K562 (cell line): ENCODE measurements around the gene SEMA6C. TPM values are rescaled to one million over a fixed set of nuclear protein-coding genes. Genes with fewer than 3 reads are reported as not detected.
A peak's percentile ranks its signal among the peaks of the same experiment; 100 is the strongest.

ENCODE experiments used
- BACH1 ChIP-seq: fragments of 200-800 bp; sonication (Bioruptor generic); IDR thresholded peaks from 2 replicates; pipeline ENCODE4 v1.6.1; 2016; ENCODE audit warnings: missing genetic modification characterization, missing compliant biosample characterization
- BRCA1 ChIP-seq, 2 experiments: fragments of 450-650 bp in 1 of 2; sonication (generic) in 1 of 2; formaldehyde crosslinking in 1 of 2; IDR thresholded peaks; 2 replicates each; pipeline versions ENCODE4 v1.5.0 to v1.6.1; 2017 to 2020; ENCODE audit warnings: mild to moderate bottlenecking in 1 of 2, missing genetic modification reagents in 1 of 2
- CCAR2 ChIP-seq: fragments of 200-400 bp; formaldehyde crosslinking; IDR thresholded peaks from 2 replicates; pipeline ENCODE4 v1.6.1; 2017; ENCODE audit warnings: mild to moderate bottlenecking, low read depth, low read length
- FOXJ2 ChIP-seq: fragments of 200-800 bp; sonication (Bioruptor generic); IDR thresholded peaks from 2 replicates; pipeline ENCODE4 v1.6.1; 2016; ENCODE audit warnings: missing genetic modification characterization, missing compliant biosample characterization
- HDAC6 ChIP-seq: IDR thresholded peaks from 2 replicates; pipeline ENCODE4 v1.6.1; 2012; ENCODE audit warnings: low read depth, mild to moderate bottlenecking, control low read depth, inconsistent platforms, low read length, moderate library complexity
- HES1 ChIP-seq: fragments of 450-650 bp; IDR thresholded peaks from 2 replicates; pipeline ENCODE4 v1.6.1; 2016; ENCODE audit warnings: low read depth, mild to moderate bottlenecking, moderate library complexity
- JUN ChIP-seq, 2 experiments: sonication (generic) in 1 of 2; formaldehyde crosslinking in 1 of 2; IDR thresholded peaks; 2 replicates each; pipeline versions ENCODE4 v1.6.1 to v1.8.0; 2012 to 2022; ENCODE audit warnings: borderline replicate concordance in 2 of 2, mild to moderate bottlenecking in 2 of 2, improper control_type of control experiment in 1 of 2, low read depth in 1 of 2, low read length in 1 of 2, missing genetic modification reagents in 1 of 2
- JUNB ChIP-seq: fragments of 450-650 bp; formaldehyde crosslinking; conservative IDR thresholded peaks from 2 replicates; pipeline ENCODE4 v1.4.0; 2020; ENCODE audit warnings: mild to moderate bottlenecking
- KLF13 ChIP-seq: fragments of 450-650 bp; IDR thresholded peaks from 2 replicates; pipeline ENCODE4 v1.6.1; 2016; ENCODE audit warnings: missing genetic modification characterization, low read depth, mild to moderate bottlenecking, missing compliant biosample characterization, moderate library complexity, borderline replicate concordance
- NELFE ChIP-seq: IDR thresholded peaks from 2 replicates; pipeline ENCODE4 v1.6.1; 2011; ENCODE audit warnings: mild to moderate bottlenecking; ENCODE audit not compliant: insufficient read depth, insufficient read length
- NR3C1 ChIP-seq: sonication (generic); formaldehyde crosslinking; IDR thresholded peaks from 2 replicates; pipeline ENCODE4 v1.8.1; 2022; ENCODE audit warnings: missing genetic modification reagents
- RBM25 ChIP-seq: fragments of 200-400 bp; formaldehyde crosslinking; IDR thresholded peaks from 2 replicates; pipeline ENCODE4 v1.6.1; 2018; ENCODE audit warnings: low read length, low read depth, moderate library complexity; ENCODE audit not compliant: severe bottlenecking
- THRB ChIP-seq: fragments of 450-650 bp; formaldehyde crosslinking; conservative IDR thresholded peaks from 2 replicates; pipeline ENCODE4 v1.4.0; 2022; ENCODE audit warnings: mild to moderate bottlenecking, missing genetic modification characterization
- U2AF2 ChIP-seq: fragments of 200-400 bp; formaldehyde crosslinking; optimal IDR thresholded peaks from 2 replicates; pipeline ENCODE3; 2017; ENCODE audit warnings: low read depth, mild to moderate bottlenecking, low read length
- ZBTB26 ChIP-seq: fragments of 450-650 bp; formaldehyde crosslinking; IDR thresholded peaks from 2 replicates; pipeline ENCODE4 v1.4.0; 2022; ENCODE audit warnings: missing genetic modification characterization
- ZBTB8A ChIP-seq: fragments of 450-650 bp; IDR thresholded peaks from 2 replicates; pipeline ENCODE4 v1.6.1; 2018; ENCODE audit warnings: mild to moderate bottlenecking, moderate library complexity; ENCODE audit not compliant: partially characterized antibody
- ZNF146 ChIP-seq: IDR thresholded peaks from one replicate; pipeline ENCODE4 v1.6.1; 2018; ENCODE audit warnings: missing compliant biosample characterization; ENCODE audit not compliant: unreplicated experiment
- ZNF280B ChIP-seq: fragments of 250-450 bp; sonication (Bioruptor Pico); IDR thresholded peaks from 2 replicates; pipeline ENCODE4 v1.5.1; 2021; ENCODE audit warnings: mild to moderate bottlenecking
- ZNF324 ChIP-seq: fragments of 250-450 bp; sonication (Bioruptor Pico); IDR thresholded peaks from 2 replicates; pipeline ENCODE4 v1.4.0; 2020; ENCODE audit warnings: mild to moderate bottlenecking
- ZNF586 ChIP-seq: fragments of 450-650 bp; formaldehyde crosslinking; conservative IDR thresholded peaks from 2 replicates; pipeline ENCODE4 v1.4.0; 2020; ENCODE audit warnings: mild to moderate bottlenecking, moderate library complexity
- polyA plus RNA-seq, 8 experiments: library from polyadenylated mRNA; depleted of rRNA in 4 of 8; stranded (reverse) in 5 of 8; unstranded in 3 of 8; fragments of >200 nt; fragmentation: Nextera tagmentation in 2 of 8; fragmentation: Illumina TruSeq in 1 of 8; extraction: Ambion mirVana in 2 of 8; extraction: Trizol in 1 of 8; gene quantifications; 2 replicates each; pipeline versions ENCODE4 v1.2.1 to v1.2.3, GENCODE V29; 2011 to 2014; ENCODE audit warnings: inconsistent platforms in 1 of 8, missing spikeins in 1 of 8
- total RNA-seq, 7 experiments: library from RNA; depleted of rRNA in 6 of 7; stranded (reverse); fragments of >200 nt in 6 of 7; fragmentation: Illumina TruSeq in 2 of 7; extraction: Trizol in 2 of 7; gene quantifications; 2 replicates each; pipeline versions ENCODE4 v1.2.1 to v1.2.3, GENCODE V29; 2011 to 2021; ENCODE audit warnings: low replicate concordance in 1 of 7
- TF ChIP-seq, protein P1 (sequence below): sonication (generic); formaldehyde crosslinking; IDR thresholded peaks from 2 replicates; pipeline ENCODE4 v1.8.0; 2022; ENCODE audit warnings: mild to moderate bottlenecking, missing genetic modification reagents, borderline replicate concordance

SEMA6C gene
- total and polyA plus RNA-seq, 9 of the 15 experiments (the other 6 are each of a cell fraction or from before 2014, with no cell fraction given) = 0.03 to 4.6 (median 0.95) TPM

- TF ChIP-seq HES1 (no peak; the same call in 1 of the 2 replicates), JUNB (CRISPR knock-in tag) (no peak), ZNF280B (CRISPR knock-in tag) (no peak), THRB (CRISPR knock-in tag) (no peak), ZBTB26 (CRISPR knock-in tag) (0 out of 2 replicates have a peak, but pooled peaks have one; percentile 20), KLF13 (tag) (no peak), JUN (IDR thresholded peaks at IDR 0.05; ENCODE audit: borderline replicate concordance, low read depth, low read length) (no peak), JUN (CRISPR knock-in tag; IDR thresholded peaks at IDR 0.05; ENCODE audit: borderline replicate concordance) (no peak), RBM25 (no peak), BRCA1 (IDR thresholded peaks at IDR 0.05) (no peak), BRCA1 (CRISPR knock-in tag; IDR thresholded peaks at IDR 0.05) (no peak), CCAR2 (no peak), ZNF324 (no peak), HDAC6 (no peak), ZBTB8A (no peak), ZNF146 (CRISPR knock-in tag) (no peak), FOXJ2 (peak; percentile 61; the same call in 1 of the 2 replicates), U2AF2 (no peak), ZNF586 (no peak), NELFE (no peak), NR3C1 (CRISPR knock-in tag) (no peak), BACH1 (tag) (no peak; the same call in 1 of the 2 replicates)
- TF ChIP-seq, protein P1, sequence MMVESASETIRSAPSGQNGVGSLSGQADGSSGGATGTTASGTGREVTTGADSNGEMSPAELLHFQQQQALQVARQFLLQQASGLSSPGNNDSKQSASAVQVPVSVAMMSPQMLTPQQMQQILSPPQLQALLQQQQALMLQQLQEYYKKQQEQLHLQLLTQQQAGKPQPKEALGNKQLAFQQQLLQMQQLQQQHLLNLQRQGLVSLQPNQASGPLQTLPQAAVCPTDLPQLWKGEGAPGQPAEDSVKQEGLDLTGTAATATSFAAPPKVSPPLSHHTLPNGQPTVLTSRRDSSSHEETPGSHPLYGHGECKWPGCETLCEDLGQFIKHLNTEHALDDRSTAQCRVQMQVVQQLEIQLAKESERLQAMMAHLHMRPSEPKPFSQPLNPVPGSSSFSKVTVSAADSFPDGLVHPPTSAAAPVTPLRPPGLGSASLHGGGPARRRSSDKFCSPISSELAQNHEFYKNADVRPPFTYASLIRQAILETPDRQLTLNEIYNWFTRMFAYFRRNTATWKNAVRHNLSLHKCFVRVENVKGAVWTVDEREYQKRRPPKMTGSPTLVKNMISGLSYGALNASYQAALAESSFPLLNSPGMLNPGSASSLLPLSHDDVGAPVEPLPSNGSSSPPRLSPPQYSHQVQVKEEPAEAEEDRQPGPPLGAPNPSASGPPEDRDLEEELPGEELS = no peak; the same call in 1 of the 2 replicates
Measured at GRCh38 chr1:151165281-151165737, 18.9 kb upstream of the SEMA6C start (continued).
